ENCODE data around the gene NEMP2.

Gene NEMP2, protein sequence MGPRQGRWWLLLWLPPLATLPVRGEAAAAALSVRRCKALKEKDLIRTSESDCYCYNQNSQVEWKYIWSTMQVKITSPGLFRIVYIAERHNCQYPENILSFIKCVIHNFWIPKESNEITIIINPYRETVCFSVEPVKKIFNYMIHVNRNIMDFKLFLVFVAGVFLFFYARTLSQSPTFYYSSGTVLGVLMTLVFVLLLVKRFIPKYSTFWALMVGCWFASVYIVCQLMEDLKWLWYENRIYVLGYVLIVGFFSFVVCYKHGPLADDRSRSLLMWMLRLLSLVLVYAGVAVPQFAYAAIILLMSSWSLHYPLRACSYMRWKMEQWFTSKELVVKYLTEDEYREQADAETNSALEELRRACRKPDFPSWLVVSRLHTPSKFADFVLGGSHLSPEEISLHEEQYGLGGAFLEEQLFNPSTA

DNA sequence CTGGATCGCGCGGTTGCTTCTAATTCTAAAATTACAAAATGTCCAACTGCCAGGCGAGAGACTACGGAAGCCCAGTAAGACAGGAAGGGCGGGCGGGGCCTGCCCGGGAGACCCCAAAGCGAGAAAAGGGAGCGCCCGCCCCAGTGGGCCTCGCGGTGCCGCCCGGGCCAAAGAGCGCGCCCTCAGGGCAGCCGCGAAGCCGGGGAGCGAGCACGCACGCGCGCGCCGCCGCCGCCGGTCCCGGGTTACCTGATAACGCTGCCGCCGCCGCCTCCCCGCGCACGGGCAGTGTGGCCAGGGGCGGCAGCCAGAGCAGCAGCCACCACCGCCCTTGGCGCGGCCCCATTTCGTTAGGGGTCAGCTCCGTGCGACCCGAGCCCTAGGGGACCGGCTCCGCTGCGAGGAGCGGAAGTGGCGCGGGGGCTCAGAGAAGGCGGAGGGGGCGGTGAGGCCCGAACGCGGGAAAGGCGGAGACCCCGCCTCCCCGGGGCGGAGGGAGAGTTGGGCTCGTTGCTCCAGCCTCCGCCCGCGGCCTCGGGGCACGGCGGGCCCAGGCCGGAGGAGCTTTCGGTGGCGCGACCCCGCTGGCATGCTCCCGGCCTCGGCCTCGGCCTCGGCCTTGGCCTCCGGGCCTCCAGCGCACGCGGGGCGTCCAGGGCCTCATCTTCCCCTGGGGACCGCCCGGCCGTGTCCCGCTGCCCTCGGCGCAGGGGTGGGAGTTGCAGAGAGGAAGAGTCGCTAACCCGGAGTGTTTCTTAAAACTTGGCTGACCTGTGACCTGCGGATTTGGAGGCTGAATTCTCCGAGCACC, at the start of gene NEMP2:
NEMP2 (minus strand) TSS at position 413 of the 811 bp plus-strand sequence; CDS start at position 346, 67 bp downstream.
- DNase-seq (ENCODE audit: low spot score) = peak; percentile 91

DNA sequence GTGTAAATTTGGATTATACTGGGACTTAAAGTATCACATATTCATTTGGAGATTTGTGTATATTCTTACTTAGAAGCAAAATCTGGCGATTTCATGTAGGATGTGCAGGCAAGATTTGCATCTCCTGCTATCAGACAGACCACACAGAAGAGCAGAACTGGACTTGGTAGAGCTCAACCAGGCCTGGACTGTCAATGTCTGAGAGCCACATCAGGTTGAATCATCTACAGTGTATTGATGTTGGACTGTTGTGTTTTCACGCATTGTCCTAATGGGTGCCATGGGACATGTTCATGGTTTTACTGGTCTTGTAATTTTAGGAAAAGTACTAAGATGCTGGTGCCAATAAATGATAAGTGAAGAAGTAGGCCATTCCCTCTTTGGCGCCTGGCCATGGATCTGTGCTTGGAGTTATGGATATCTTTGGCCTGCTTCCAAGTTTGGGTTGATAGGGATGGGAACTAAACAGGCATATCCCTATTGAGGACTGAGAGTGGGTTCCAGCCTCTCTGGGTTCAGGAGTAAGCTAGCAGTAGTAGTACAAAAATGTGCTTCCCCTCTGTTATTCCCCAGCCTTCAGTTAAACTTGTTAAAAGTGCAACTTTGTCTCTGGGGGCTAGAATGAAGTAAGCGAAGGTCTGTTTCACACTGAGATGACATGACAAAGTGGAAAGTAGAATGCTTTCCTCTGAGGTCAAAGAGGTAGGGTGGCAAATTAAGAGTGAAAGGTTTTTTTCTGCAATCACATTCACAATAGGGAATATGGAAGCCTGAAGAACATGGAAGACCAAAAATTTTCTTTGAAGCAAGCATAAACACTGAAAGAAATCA, 49.2 kb upstream of the NEMP2 start:
- no peak for DNase-seq (ENCODE audit: low spot score)

DNA sequence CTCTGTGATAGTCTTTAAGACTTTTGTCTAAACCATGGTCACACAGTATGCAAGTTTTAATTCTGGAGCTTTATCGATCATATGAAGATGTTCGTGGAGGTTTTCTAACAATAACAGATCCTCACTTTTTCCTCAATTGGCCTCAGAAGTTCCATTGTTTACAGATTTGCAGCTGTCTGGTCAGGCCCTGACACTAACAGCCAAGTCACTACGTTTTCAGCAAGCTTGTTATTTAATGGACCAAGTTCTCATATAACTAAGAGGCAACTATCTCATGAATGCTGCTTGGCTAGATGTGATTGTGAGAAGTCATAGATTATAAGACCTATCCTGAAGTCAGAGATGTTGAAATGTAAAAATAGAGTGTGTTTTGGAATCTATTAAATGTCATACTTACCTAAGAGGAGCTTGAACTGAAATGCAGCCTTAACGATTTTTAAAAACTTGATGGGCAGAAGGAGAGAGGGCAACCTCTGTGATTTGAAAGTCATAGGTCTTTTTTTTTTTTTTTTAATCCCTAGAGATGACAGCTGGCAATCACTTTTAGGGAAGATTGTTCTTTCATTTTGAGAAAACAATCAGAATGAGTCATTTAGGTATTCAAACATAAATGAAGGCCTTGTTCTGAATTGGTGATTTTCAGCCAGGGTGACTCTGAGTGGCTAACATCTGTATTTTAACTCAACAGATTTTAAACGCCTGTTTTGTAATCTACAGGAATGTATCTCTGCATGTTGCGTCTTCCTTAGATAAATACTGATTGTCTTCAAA, 48.4 kb upstream of the NEMP2 start:
- no peak for DNase-seq (ENCODE audit: low spot score)

DNA sequence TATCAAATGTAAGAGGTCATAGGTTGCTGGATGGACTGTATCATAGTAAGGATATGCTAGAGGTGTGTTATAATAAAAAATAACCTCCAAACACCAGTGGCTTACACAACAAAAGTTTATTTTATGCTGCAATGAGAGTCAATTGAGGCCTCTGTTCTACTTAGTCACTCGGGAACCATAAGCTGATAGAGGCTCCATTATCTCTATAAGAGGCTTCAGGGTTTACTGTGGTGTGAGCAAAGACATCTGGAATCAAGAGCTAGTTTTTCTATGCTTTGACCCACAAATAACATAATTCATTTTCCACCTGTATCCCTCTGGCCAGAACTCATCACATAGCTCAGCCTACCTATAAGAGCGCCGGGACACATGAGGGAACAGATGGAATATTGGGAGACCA, 47.5 kb upstream of the NEMP2 start:
- no peak for DNase-seq (ENCODE audit: low spot score)

DNA sequence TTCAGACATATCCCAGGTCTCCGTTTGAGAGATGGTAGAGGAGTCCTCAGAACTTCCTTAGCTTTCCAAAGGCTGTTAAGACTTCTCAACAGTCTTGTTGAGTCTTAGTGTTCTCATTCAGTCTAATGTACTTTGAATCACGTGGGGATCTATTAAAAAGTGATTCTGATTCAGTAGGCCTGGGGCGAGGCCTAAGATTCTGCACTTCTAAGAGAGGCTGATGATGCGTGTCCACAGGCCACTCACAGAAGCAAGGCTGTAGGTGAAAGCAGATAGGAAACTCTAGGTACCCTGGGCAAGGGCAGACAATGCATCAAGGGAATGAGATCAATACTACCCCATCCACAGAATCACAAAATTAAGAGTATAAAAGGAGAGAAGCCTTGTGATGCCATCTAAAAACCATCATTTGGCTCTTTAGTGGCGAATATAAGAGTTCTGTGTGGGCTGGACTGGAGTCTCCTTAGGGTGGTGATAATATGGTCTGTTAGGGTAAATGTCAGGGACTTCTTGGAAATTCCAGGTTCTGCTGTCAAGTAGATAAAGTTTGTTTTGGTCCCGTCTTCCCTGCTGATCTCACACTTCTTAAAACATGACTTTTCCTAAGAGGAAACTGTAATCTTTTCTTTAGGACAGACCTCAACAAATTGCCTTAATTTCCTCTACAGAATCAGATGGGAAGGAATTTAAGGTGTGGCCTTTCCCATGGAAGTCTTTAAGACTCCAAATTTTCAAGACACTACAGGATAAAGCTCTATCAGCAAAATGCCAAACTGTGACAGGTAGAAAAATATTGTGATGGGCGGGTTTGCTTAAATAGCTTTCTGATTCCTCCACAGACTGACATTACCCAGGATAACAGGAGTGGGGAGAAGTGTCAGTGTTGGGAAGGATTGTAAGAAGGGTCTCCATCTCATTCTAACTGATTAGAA, 45.7 kb upstream of the NEMP2 start:
- no peak for DNase-seq (ENCODE audit: low spot score)

DNA sequence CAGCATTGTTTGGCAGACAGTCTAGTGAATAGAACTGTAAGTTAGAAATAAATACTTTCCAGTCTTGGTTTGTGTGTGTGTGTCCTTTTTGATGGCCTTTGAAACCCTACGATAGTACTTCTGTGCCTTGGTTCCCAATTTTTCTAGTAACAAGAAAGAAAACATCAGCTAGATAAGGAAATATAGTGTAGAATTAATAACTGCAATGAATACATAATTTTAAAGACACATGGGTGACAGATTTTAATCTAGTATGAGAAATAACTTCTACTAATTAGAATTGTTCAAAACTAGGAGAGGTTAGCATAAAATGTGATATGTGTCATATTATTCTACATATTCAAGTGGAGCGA, 44.5 kb upstream of the NEMP2 start:
- DNase-seq (ENCODE audit: low spot score) = no peak

DNA sequence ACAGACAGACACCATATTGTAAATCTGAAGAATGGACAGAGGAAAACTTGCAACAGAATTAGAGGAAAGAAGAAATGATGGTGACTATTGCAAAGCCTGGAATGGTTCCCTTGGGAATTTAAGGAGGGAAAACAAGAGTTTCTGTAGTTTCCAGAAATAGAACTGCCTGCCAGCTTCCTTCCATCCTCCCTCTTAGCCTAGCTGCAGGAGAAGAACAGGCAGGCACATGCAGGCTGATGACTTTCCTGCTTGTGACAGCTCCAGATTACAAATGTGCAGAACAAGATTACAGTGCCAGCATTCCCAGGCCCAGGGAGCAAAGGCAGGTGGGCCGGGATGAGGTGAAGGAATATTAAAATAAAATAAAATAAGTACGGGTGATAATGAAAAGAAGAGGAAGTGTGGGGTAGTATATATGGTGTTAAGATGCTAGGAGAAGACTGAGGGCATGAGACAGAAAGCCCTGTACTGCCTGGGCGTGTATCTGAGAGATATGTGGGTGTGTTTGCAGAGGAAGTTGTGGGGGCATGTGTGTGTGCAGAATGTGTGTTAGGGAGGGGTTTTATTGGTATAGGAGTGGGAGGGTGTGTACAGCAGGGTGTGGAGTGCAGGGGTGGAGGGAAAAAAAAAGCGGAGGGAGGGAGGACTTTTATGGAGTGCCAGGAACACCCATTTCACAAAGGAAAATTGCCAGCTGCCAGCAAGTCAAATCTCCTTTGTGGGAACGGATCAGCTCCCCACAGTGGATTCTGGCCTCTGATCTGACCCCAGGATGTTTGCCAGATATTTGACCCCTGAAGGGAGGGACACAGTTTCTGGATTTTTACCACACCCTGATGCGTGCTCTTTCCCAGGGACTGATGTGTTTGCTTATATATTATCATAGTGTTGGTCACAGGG, 43.9 kb upstream of the NEMP2 start:
- no peak for DNase-seq (ENCODE audit: low spot score)

DNA sequence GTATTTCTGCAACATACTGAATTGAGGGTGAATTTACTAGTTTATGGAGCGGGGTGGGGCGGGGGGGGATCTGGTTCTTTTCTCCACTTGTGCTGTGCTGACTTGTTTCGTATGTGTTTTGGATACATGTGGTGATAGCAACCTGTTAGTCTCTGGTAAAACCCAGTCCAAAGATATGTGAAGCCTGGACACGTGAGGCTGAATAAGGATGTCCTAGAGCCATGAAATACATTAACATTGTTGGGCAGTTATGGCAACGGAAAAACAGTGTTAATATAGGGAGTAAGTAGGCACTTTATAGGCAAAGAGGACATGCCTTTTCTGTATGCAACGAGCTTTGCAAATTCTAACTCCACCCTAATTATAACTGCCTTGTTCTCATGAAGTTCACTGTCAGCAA, 42.1 kb upstream of the NEMP2 start:
- no peak for DNase-seq (ENCODE audit: low spot score)

DNA sequence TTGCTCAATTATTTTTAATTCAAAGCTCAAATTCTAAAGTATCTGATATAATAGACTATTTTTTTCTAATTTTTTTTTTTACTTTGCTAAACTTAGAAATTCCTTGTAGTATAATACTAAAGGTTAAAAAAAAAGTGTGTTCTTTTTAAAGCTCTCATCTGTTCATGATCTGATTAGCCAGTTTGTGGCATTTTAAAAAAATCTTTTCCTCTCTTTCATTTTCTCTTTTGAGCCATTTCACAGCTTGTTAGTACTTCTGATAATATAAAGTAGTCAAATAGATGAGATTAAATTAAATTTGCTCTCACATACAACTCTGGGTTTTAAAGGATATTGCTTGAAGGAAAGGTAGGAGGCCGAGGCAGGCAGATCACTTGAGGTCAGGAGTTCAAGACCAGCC, 40.7 kb upstream of the NEMP2 start:
- DNase-seq (ENCODE audit: low spot score) = no peak

DNA sequence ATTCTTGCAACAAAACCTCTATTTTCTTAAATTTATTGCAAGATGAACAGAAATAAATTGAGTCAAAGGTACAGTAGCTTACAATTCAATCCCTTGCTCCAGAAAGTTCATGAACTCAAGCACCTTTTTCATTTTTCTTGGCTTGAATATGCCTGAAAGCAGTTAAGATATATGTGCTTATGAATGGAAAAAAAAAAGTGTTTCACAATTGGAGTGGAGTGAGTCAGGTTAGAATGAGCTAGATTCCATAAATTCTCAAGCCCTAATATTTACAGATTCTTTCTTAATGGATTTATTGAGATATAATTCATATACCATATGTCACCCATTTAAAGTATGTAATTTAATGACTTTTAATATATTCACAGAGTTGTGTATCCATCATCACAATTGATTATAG, 39.6 kb upstream of the NEMP2 start:
- DNase-seq (ENCODE audit: low spot score) = no peak

DNA sequence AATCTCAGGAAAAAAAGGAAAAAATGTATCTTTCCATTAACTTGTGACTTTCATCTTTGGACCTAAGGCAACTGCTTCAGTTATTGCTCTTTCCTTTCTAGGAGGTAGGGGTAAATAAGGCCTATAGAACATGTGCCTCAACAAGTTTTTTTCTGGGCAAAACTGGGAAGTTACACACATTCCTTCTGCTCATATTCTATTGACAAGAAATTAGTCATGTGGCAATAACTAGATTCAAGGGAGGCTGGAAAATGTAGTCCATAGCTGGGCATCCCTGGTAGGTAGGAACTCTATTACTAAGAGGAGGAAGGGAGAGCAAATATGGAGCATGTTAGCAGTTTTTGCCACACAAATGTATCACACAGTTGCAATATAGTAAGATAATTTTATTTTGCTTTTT, 37.7 kb upstream of the NEMP2 start:
- no peak for DNase-seq (ENCODE audit: low spot score)

DNA sequence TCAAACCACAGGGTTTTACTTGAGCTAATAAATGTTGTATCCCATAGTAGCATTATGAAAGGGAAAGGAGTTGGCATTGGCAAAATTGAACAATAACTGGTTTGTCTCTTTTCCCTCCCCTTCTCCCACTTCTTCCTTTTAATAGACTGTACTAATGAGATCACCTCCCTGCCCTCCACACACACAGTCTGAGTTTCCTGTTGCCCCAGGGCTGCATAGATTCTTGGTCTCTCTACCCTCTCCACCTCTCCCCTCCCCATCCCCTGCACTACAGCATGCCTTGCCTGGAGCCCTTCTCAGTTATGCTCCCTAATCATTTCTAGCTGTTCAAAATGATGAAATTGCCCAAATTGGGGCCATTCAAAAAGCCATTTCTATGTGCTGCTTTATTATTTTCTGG, 37.2 kb upstream of the NEMP2 start:
- DNase-seq (ENCODE audit: low spot score) = no peak

DNA sequence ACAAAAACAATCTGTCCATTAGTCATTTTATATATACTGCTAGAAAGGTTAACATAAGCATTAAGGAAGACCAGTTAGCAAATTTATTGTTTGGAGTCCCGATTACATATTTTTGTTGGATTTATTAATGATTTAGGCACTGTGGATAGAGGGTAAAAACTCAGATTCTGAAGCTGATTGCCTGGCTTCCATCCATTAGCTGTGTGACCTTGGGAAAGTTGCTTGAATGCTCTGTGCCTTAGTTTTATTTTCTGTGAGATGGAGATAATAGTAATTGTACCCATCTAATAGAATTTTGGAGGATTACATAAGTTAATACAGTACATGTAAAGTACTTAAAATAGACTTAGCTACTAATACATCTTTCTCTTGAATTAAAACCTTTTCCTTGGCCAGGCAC, 36.3 kb upstream of the NEMP2 start:
- no peak for DNase-seq (ENCODE audit: low spot score)

DNA sequence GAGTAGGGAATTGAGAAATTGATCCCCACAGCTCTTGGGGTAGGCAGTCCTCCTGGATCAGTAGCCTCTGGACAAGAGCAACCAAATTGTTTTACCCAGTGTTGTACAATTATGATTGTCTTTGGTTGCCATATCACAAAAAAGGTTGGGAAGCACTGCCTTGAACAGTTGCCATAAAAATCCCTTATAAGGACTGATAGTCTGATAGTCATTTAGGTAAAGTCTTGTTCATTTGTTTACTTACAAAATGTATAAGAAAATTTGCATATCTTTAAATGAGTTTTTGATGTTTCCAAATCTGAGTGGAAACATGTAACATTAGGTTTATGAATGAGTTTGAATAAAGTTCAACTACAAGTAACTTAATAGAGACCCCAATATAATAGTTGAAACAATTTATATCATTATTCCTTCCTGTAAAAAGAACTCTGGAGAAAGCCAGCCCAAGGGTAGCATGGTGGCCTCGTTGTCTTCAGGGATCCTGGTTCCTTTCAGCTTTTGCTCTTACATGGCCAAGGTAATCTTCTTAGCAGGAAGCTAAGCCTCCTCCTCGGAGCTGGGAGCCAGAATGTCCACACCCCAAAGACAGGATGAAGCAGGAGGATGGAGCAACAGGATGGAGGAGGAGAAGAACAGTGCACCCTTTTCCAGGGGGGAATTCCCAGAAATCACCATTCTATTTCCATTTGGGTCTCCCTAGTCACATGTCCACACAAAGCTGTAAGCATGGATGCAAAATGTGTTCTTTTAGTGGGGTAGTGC, 35.7 kb upstream of the NEMP2 start:
- DNase-seq (ENCODE audit: low spot score) = no peak

DNA sequence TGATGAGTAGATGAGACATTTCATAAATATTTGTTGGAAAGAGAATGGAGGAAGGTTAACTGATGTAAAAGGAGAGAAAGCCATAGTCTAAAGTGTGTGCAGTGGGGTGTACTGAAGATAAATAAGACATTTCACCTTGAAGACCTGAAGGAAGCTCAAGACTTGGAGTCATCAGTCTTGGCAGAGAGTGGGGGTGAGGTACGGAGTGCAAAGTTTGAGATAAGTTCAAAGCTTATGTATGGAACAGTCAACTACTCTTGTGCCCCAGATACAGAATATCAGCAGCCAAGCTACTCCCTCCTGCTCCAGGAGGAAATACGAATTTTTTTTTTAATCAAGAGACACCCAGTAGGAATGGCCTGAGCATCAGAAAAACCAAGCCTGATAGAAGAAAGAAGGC, 30.3 kb upstream of the NEMP2 start:
- no peak for DNase-seq (ENCODE audit: low spot score)

DNA sequence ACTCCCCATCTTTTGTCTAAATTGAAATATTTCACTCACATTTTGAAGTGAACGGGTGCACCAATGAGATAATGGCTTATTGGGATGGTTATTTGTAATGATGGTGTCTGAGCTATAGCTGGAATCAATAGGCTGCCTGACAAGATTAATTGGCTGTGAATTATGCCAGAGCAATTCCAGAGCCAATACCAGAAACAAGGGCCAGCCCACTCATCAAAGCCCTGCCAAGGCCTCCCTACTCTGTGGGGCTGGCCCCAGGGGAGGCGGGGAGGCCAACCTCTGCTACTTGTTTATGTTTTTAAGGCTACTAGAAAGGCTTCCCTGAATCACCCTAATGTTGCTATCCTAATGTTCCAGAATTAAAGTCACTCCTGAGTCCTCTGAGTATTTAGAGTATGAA, 29.1 kb upstream of the NEMP2 start:
- no peak for DNase-seq (ENCODE audit: low spot score)

DNA sequence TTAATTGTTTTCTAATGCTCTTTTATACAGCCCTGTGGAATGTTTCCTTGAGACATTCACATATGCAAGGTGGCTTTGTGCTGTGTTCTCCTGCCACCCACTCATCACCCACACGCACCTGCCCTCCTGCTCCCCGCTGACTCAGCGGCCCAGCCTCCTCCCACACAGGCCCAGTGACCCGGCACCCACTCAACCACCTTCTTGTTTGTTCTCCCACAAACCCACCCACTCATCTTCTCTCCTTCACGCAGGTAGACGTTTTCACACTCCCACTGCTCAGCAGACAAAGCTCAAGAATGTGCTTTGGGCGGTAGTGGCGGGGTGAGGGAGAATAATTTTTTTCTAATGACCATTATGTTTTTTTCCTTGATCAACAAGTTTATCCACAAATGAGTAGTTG, 28.6 kb upstream of the NEMP2 start:
- DNase-seq (ENCODE audit: low spot score) = no peak

DNA sequence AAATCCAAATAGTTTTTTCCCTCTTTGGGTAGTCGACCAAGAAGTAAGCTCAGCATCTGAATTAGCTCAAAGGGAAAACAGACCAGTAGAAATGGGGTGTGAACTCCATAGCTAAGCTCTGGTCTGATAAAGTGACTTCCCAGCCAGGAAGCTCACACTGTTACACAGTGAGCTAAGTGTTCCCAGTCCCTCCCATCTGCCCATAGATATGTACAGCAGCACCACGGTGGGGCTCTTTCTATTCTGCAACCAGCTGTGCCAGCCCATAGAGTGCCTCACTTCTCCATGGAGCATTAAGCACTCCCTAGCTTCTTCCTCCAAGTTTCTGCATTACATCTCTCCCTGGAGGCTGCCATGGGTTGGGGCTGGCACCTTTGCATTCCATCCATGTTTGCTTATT, 27.6 kb upstream of the NEMP2 start:
- DNase-seq (ENCODE audit: low spot score) = no peak

DNA sequence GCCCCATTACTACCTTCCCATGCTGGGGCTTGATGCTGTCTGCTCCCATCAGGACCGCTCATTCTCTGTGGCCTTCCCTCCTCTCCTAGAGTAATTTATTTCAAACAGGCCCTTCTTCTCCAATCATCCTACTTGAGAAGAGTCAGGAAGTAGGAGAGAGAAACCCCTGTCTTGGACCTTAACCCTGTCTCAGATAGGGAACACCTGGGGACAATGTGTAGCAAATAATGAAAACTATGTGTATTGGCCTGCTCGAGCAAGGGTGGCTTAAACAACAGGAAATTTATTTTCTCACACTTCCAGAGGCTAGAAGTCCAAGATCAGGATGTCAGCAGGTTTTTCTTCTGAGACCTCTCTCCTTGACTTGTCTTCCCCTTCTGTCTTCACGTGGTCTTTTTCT, 26.6 kb upstream of the NEMP2 start:
- no peak for DNase-seq (ENCODE audit: low spot score)

Data from left forelimb (tissue), 1 donor.